Activated T-cell treated with anti-CD3 and anti-CD28 coated beads for 1 hour (primary cell): Measurements from ENCODE around the gene LRCH1.

Experiments used
- DNase-seq: peaks from one replicate; pipeline ENCODE4 v3.0.0-alpha.2; 2020; ENCODE audit warnings: low read depth

Gene LRCH1

DNA sequence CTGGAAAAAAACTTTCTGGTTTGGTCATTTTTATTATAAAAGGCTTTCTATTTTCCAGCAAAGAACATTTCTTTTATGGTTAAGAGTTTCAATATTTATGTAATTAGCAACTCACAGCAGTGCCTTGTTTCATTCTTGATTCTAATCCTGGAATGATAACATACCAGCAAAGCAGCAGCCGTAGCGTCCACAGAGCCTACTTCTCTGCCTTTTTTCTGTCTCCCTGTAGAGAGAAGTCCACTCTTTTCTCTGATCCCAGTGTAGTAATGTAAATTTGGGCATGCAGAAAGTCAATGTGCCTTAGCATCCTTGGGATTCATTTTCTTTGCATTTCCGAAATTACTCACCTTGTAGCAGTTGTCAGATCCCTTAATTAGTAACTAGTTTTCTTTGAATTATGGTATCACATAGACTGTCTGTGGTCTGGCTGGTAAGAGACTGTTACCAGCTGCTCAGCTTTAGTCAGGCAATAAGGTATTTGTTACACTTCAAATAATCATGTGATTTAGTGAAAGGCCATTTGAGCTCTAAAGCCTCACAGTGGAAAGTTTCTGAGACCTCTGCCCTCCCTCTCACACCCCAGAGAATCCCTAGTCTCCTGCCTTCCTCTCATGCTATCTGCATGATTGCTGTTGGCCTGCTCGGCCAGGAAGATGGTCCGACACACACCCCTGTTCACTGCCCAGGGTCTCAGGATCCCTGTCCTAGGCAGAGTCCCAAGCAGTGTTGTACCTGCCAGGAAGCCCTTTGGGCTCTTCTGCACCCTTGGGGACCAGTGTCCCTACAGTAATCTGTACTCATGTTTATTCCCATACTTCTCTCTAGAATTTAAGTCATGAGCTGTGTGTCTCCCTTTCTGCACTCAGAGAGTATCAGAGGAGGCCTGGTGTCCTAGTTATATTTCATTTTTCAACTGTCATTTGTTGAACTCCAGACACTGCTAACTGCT, 86.3 kb downstream of the LRCH1 start:
- no peak for DNase-seq

DNA sequence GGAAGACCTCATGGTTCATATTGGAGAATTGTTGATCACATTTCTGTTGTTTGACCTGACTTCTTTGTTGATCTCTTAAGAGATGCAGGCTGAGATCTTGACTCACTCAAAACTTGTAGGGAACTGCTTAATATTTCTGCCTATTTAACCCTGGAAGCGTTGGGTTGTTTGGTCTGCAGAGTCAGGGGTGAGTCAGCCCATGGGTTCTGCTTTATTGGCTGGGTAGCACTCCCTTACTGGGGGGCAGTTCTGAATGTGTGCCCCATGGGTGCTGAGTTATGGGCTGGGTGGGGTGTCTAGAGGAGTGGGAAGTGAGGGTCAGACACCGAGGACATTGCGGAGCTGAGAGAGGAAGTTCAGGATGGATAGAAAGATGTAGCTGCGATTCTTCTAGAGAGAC, 87.9 kb downstream of the LRCH1 start:
- DNase-seq = no peak

DNA sequence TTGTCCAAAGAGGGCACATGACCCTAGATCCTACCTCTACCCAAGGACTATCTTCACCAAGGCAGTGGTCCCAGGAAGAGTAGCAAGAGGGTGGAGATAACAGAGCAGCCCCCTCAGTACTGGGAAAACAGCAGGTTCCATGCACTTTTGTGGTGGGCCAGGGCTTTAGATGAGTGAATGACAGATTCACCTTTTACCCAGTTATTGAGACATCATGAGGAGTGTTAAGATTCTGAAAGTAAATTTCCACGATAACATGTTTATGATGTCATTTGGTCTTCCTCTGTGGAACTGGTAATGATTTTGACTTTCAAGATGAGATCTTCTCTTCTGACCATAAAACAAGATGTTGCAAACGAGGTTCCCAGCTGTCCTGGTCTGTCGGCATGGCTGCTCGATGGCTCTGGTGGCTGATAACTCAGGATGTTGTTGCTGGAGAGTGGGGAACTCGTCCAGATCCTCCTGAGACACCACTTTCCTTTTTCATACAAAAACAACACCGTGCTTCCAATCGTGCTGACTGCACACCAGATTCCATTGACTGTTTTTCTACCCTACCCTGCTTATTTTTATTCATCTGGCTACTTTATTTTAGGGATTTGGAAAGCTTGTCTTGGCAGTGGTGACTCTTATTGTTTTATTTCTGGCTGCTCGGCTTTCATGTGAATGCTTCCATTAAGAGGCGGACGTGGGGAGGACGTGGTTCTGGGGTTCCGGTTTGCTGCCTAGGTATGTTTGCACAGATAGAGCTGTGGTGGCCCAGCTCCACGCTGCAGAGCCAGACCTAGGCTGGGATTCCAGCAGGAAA, 88.5 kb downstream of the LRCH1 start:
- DNase-seq = no peak

DNA sequence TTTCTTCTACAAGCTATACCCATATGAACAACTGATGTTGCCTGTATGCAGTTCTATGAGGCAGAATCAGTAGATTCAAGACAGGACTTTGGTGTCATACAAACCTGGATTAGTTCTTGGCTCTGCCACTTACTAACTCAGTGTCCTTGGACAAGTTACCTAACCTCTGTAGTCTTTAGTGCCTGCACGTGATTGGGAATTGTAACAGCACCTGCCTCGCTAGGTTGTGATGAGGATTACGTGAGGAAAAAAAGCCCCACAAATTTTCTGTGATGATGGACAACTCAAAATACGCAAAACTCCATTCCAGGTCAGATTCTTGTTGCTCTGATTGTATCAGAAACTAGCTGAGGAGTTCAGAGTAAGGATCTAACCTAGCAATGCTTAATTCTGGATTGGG, 89.3 kb downstream of the LRCH1 start:
- no peak for DNase-seq

DNA sequence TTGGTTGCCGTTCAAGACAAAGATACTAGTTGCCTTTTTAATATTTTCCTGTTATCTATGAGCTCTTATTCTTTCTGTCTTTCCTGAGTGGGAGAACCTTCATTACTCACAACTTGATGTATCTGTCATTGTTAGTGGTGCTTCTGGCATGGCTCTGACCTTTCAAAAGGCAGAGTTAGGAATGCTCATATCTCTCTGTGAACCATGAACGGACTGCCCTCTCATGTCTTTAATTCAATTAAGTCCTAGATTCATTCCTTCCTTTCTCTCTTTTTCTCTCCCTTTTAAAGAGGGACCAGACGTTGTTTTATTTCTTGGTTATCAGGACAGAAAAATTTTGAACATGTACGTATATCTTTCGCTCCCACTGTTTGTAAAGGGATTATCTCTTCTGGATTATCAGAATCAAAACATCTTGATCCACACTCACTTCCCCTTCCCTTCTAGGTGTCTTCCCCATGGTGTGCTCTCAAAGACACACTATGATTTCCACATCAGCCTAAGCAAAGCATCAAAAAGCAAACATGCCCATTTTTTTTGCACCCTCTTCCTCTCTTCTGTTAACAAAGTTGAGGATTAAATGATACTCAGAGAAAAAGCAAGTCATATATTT, 90.3 kb downstream of the LRCH1 start:
- DNase-seq = no peak

DNA sequence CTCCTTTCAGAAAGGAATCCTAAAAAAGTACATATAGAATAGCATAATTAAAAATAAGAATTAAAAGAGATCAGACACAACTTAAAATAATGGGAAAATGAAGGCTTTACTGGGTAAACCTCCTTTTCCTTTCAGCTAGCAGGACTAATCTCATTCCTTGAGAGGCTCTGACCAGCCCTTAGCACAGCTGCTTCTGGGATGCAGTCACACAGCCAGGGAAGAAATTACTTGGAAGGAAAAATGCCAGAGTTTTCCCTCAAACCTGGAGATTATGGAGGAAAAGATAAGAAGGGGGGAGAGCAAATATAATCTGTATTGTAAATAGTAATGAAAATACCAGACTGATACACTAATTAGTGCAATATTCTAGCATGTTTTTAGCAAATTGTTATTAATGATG, 91.8 kb downstream of the LRCH1 start:
- DNase-seq = no peak

DNA sequence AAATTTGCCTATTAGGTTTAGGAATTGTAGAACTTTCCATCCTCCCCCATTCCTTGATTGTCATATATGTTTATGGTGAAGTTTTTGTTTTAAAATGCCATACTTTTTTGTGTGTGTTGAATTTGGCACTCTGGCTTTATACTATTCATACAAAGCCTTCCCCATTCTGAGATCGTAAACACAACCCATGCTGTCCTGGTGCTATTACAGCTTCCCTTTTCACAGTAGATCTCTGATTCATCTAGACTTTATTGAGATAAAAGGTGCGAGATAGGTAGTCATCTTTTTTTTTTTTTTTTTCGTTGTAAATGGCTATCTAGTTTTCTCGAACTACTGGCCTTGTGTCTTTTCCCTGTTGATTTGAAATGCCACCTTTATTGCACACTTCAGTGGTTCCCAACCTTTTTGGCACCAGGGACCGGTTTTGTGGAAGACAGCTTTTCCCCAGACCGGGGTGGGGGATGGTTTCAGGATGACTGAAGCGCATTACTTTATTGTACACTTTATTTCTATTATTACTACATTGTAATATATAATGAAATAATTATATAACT, 94.6 kb downstream of the LRCH1 start:
- DNase-seq = no peak

DNA sequence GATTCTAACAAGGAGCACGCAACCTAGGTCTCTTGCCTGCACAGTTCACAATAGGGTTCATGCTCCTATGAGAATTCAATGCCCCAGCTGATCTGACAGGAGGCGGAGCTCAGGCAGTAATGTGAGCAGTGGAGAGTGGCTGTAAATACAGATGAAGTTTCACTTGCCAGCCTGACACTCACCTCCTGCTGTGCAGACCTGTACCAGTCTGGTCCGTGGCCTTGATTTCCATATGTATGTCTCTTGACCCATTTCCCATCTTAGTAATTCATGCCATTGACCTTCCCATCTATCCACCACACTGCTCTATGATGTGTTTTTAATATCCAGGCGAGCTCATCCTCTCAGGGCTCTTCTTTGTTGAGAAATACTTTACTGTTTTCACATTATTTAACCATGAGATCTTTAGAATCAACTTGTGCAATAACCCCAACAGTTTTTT, 95.2 kb downstream of the LRCH1 start:
- DNase-seq = no peak

DNA sequence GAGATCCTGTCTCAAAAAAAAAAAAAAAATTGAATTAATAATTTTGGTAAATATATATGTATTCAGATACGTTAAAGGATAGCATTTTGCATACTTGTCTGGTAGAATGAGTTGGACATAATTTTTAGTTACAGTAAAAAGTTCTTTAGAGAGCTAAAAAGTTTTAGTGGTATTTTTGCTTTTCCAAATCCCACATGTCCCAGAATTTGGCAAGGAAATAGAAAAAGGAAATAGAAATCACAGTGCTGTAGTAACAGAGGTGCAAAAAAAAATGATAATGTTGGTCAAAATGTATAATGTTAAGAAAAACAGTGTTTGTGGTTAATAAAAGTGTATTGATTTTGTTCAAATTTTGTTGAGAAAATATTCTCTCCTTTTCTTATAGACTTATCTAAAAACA, 96.8 kb downstream of the LRCH1 start:
- DNase-seq = no peak

DNA sequence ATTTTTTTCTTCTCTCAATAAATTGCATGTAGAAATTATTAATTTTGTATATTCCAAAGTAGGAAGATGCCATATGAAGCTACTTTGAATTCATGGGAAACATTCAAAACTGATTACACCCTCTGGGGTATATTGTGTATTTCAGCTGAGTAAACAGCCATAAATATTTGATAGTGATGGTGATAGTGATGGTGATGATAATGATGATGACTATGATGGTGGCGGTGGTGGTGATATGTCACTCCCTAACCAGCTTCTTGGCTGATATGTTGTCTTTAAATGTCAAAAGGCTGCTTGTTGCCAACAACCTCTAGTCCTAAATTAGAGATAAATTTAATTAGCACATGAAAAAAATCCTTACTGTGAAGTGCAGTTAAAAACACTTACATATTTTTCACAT, 102.0 kb downstream of the LRCH1 start:
- no peak for DNase-seq

DNA sequence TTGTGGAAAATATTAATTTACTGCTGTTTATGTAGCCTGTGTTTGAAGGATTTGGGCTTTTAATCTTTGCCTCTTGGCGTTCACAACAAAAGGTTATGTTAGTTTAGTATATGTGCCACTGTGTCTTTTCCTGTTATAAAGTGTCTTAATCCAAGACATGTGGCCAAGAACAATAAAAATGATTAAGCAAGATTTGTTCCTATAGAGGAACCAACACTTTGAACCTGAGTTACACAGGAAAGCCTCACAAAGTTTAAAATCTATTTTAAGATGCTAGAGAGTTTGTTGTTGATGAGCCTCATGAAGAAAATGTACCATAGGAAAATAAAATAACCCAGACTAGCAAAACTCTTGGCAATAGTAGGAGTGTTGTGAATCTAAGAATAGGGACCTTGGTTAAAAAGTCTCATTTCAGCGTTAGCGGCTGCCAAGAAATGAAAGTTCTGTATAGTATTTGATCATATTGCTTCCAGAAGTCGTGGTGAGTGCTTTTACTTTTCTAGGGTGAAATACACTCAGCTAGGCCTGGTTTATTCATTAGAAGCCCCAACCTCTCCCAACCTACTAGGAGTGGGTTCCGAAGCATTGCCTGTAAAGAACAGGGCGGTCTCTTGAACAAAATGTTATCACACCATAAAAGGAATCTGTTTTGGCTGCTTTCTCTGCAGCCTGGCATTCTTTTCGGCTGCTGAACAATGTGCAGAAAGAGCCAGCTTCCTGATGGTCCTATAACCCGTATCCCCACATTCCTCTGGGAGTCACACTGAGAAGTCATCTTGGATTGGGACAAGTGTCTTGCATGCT, 102.6 kb downstream of the LRCH1 start:
- no peak for DNase-seq

DNA sequence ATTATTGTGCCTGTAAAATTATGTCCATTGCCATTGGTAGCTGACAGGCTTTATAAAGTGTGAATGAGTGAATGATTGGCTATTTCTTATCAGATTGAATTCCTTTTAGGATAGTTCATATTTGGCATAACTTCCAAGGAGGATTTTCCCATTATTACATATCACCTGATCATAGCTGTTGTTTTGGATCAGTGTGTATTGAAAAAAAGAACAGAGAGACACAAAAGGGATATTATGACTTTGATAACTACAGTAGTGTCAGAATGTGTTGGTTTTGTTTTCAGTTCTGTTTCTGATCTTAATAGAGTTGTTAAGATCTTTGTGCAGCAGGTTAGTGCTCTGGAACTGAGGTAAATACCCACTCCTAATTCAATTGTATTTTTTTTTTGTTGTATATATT, 103.8 kb downstream of the LRCH1 start:
- DNase-seq = no peak

DNA sequence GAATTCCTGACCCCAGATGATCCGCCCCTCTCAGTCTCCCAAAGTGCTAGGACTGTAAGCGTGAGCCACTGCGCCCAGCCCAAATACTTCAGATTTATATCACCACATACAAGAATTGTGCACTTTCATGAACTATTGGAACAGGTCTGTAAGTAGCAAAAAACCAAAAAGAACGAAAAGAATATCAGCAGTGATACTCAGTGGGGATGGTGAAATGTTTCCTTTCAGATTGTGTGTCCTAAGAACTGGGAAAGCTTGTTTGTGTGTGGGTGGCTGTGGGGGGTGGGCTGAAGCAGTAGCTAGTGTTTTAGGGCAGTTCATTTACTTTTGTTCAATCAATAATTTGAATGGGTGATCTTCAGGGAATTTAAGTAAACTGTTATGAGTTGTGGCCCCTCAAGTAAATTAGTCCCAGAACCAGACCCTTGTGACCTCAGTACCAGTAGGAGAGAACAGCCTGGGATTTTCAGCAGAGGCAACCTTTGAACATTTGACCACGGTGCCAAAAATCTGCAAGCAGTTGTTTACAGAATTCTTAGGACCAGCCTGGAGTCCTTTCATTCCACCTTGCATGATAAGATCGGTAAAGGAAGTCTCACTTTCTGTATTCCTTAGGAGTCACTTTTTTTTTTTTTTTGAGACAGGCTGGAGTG, 106.6 kb downstream of the LRCH1 start:
- DNase-seq = no peak

DNA sequence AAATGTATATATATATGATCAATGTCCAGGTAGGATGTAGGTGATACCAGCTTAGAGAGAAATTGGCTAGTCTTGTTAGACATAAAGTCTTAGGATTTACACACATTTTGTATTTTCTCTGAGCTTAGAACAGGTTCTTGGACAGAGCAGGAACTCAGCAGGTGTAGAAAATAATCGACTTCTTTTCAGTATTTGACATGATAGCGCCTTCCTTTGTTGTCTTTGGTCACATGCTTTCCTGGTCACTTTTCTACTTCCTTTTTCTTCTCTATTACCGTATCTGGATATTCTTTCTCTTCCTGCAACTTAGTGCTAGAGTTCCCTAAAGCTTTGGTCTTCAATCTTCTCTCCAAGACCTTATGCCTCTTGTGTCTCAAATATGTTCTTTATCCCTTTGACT, 107.4 kb downstream of the LRCH1 start:
- DNase-seq = no peak

DNA sequence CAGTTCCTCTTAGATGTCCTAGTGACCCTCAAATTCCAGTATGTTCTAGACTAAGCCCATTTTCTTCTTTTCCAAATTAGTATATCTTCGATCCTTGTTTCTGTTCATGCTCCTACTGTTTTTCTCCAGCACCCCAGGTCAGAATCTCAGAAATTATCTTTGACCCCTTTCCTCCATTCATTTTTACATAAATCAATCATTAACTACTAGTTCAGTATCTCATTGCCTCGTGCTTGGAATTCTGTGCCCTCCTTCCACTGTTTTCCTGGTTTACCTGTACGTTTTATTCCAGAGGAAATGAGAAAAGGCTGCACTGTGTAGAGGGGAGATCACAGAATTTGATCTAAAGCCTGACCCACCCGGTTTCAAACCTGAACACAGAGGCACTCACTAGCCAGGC, 107.9 kb downstream of the LRCH1 start:
- DNase-seq = no peak

DNA sequence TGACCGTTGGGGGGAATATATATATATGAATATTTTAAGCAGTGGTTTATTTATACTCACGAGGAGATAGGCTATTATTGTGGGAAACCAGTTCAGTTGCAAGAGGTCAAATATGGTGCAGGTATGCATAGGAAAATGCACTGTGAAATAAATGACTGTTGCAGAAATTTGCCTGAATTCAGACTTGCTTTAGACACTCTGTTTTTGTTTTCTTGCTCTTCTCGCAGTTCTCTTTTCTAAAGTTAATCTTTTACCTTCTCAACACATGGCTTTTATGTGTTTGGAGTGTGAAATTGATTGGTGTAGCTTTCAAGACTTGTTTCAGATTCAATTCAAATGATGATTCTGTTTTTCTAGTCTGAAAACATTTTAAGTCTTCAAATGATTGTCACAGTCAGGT, 109.7 kb downstream of the LRCH1 start:
- no peak for DNase-seq

DNA sequence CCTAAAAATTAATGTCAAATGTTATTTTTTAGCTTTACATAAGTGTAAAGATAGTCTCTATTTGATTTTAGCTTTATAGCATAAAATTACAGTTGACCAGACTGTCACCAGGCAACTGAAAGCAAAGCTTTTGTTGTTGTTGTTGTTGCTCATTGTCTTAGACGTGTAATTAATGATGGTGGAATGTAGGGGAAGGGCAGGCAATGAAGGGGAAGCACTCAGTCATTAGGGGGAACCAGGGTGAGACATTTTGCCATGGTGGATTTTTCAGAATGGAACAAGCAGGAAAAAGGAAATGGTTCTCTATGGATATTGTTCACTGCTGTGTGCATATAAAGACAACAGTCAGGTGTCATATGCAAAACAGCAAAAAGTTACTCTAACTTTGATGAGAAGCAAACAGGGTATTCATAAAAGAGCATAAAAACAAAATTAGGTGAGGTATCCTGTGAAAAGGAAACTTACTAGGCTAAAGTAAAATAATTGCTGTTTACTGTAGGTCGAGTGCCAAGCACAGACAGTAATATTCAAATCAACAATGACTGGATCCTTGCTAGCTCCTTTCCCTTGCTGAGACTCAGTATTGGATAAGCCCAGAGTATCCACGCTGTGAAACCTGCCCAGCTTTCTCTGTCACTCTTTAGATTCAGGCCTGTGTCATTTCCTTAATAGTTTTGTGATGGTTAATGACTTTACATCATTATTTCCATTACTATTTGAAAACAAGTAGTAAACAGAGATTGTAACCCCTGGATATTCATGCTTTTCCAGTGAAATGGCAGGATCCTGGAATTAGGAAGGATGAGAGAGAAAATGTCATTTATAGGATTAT, 110.5 kb downstream of the LRCH1 start:
- DNase-seq = no peak

DNA sequence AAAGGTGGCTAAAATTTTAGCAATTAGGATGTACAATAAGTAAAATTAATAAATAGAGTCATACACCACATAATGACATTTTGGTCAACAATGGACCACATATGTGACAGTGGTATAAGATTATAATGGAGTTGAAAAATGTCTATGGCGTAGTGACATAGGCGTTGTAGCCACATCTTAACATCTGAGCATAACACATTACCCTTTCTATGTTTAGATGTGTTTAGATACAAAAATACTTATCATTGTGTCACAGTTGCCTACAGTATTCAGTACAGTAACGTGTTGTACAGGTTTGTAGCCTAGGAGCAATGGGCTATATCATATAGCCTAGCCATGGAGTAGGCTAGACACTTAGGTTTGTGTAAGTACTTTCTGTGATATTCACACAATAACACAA, 111.2 kb downstream of the LRCH1 start:
- DNase-seq = no peak

DNA sequence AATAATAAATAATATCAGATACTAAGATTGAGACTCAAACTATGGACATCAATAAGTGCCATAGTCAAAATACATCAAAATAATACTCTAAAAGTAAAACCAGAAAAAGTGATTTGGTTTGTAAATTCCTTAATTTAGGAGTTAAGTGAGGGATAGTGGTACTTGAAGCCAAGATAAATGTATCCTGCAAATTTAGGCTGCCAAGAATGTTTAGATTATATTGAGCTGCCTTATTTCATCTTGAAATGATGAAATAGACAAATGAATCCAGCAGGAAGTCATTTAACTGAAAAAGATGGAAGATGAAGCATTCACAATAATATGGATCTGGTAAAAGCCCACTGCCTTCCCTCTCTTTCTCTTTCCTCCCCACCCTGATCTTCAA, 112.3 kb downstream of the LRCH1 start:
- no peak for DNase-seq
